Mucosa of gallbladder (tissue), 1 donor: Measurements from ENCODE around the gene ZFAND3. TPM values are rescaled to one million over a fixed set of nuclear protein-coding genes. Genes with fewer than 3 reads are reported as not detected.

Source experiments
- DNase-seq: peaks from one replicate; pipeline ENCODE4 v3.0.0-alpha.2; 2020; ENCODE audit warnings: low spot score
- total RNA-seq: library from RNA; stranded (reverse); gene quantifications from one replicate; pipeline ENCODE4 v1.2.1, GENCODE V29; 2021
- donor health status: DM: no; HTN: no; CAD: no.

ZFAND3 gene
- total RNA-seq, 1 donor from 2014 or later = 105 TPM

DNA sequence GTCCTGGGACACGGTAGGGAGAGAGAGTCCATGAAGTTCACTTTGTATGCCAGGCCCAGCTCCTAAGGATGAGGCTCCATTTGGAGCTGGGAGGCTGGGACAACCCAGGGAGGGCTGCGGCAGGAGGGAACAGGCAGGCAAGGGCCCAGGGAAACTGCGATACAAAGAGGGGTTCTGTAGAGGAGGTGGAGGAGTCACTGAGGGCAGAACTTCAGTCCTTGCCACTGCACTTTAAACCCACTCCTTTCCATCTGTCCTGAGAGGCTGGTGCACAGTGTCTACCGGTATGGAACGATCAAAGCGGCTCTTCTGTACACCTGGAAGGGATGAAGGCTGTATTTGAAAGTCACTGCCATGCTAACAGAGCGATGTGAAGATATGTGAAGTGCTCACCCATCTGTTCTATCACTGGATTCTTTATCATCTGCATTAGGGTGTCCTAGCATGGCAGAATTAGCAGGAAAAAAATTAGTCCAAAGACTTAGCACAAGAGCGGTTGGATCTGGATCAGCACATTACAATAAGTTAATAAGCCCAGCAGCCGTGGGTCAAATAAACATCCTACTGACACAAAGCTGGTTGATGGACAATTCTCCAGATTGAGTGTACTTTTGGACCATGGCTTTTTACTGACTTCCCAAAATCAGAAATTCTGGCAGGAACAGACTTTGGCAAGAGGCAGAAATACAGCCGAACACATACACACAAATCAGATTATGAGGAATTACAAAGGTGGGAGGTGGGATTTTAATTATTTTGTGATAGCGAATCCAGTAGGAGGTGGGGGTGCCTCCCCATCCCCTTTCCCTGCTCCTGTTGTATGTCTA is 20.9 kb upstream of the ZFAND3 start:
- no peak for DNase-seq

DNA sequence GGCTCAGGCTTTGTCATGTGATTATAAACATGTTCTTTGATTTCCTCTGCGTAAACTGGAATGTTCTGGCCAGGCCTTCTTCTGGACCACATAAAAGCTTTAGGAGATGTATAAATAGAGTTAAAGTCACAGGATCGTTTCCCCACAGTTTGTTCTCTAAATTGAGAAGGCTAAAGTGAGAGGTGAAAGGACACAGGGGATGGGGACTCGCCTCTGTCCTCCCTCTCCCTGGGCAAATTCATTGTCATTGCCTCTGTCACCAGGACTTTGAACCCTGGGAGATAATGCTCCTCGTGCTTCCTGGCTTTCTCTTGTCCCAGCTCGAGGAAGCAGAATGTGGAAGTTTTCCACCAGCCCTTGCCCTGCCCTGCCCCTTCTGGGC is 20.3 kb upstream of the ZFAND3 start:
- peak; percentile 29 for DNase-seq

GRCh38 chr6:37800703-37801604 is 18.6 kb upstream of the ZFAND3 start:
- no peak for DNase-seq

- no peak for DNase-seq
Measured at GRCh38 chr6:37801605-37801940, 18.0 kb upstream of the ZFAND3 start.

GRCh38 chr6:37802810-37803209 is 16.7 kb upstream of the ZFAND3 start:
- no peak for DNase-seq

- no peak for DNase-seq
Measured at GRCh38 chr6:37804586-37804985, 14.9 kb upstream of the ZFAND3 start.

DNA sequence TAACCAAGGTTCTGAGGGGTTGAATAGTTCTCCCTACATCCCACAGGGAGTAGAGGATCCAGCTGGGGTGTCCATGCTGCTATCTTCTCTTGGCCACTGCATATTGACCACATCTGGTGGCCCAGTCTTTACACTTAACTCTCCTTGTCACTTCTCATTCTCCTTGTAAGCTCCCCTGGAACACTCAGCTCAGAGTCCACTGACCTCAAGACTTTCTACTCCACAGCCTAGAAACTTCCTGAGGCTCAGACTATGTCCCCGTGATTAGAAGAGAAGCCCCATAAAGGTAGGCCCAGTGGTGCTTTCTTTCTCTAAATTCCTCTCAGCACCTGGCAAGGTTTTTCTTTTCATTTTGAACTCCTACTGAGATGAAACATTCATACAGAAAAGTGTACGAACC is 13.3 kb upstream of the ZFAND3 start:
- DNase-seq = no peak

GRCh38 chr6:37807656-37808055 is 11.9 kb upstream of the ZFAND3 start:
- DNase-seq = no peak

- DNase-seq = peak; percentile 44
Measured at GRCh38 chr6:37809197-37809543, 10.4 kb upstream of the ZFAND3 start.

- DNase-seq = no peak
Measured at GRCh38 chr6:37812841-37813240, 6.7 kb upstream of the ZFAND3 start.

GRCh38 chr6:37814374-37814773 is 5.2 kb upstream of the ZFAND3 start:
- no peak for DNase-seq

GRCh38 chr6:37816599-37817375 is 2.7 kb upstream of the ZFAND3 start:
- DNase-seq = no peak

GRCh38 chr6:37818536-37819176 is 871 bp upstream of the ZFAND3 start:
- DNase-seq = peak; percentile 98

DNA sequence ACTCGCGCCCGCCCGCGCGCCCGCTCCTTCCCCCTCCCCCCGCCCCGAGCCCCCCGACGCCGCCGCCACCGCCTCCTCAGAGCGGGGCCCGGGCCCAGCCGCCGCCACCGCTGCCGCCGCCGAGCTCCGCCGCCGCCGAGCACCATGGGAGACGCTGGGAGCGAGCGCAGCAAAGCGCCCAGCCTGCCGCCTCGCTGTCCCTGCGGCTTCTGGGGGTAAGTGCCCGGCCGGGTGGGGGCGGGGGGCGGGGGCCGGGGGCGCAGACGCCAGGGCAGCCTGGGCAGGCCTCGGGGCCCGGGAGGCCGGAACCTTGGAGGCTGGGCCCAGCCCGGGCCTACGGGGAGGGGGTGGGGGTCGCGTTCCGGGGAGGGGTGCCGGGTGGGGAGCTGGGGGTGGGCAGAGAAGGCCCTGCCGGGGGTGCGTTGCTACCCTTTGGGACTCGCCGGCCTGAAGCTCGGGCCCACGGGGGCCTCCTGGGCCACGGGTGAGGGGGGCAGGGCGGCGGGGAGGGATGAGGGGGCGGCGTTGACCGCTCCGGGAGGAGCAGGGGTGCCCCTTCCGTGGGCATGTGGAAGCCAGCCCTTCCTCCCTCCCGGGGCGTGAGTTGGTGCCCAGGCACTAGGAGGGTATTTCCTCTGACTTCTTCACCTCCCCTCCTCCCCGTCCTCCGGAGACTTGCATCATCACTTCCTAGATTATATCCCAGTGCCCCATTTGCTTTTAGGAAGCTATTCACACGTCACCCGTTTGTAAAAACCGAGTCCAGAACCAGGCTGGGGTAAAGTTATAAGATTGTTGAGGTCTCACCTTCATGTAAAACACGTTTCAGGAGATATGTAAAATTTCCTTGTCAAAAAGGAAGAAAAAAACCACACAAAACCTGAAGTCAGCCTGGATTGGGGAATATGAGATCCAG is 533 bp downstream of the ZFAND3 start:
- DNase-seq = peak; percentile 57

GRCh38 chr6:37820718-37821079 is 1.2 kb downstream of the ZFAND3 start:
- no peak for DNase-seq

DNA sequence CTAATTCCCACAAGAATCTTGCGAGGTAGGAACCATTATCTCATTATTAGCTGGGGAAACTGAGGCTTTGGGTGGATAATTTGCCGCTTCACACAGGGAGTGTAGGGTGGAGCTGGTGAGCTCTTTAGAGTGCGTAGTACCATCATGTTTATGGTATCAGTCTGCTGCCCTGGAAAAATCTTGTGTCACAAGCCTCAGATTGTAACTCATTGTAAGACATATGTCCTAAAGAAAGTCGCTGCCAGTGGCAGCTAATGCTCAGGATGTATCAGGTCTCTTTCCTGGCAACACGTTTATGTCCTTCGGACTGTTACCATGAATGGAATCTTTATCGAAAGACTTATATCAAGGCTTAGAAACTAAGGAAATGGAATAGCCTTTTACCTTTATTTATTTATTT is 1.9 kb downstream of the ZFAND3 start:
- DNase-seq = no peak

GRCh38 chr6:37822851-37823682 is 3.5 kb downstream of the ZFAND3 start:
- peak; percentile 72 for DNase-seq

GRCh38 chr6:37824170-37824569 is 4.6 kb downstream of the ZFAND3 start:
- DNase-seq = no peak

DNA sequence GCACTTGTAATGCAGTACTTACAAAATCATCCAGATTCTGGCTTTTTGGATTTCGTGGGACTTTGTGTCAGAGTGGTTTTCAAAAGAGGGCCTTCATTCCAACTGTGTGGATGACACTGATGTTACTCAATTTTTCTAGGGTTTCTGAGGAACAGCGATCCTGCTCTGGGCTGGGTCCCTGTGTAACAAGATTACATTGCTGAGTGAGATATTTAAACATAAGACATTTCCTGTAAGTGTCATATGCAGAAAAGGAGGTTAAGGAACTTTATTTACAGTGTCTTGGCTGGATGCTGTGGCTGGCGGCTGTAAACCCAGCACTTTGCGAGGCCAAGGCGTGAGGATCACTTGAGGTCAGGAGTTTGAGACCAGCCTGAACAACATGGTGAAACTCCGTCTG is 6.7 kb downstream of the ZFAND3 start:
- DNase-seq = no peak

GRCh38 chr6:37826993-37827392 is 7.5 kb downstream of the ZFAND3 start:
- DNase-seq = no peak
